RWPE2 (cell line): Measurements from ENCODE around the gene AKNAD1.

Source experiments
- ATAC-seq: fragments of 200-7000 bp; cut with Tn5 transposase; 3 replicates; pipeline ENCODE4 v1.9.1; 2021; ENCODE audit warnings: low read depth
- DNase-seq: peaks from one replicate; pipeline ENCODE4 v3.0.0-alpha.2; 2020; ENCODE audit warnings: low spot score
- H3K27ac ChIP-seq: fragments of 450-650 bp; 2 replicates; pipeline ENCODE4 v1.5.1; 2017; ENCODE audit warnings: mild to moderate bottlenecking; ENCODE audit not compliant: poor library complexity, severe bottlenecking
- H3K27me3 ChIP-seq: fragments of 250-450 bp; sonication (Bioruptor Pico); 2 replicates; pipeline ENCODE4 v1.5.1; 2021; ENCODE audit warnings: mild to moderate bottlenecking, moderate library complexity; ENCODE audit not compliant: insufficient read depth, poor library complexity, severe bottlenecking
- H3K36me3 ChIP-seq: fragments of 250-450 bp; sonication (Bioruptor Pico); 2 replicates; pipeline ENCODE4 v1.5.1; 2020; ENCODE audit warnings: low read depth, mild to moderate bottlenecking, moderate library complexity
- H3K4me1 ChIP-seq: fragments of 250-450 bp; sonication (Bioruptor Pico); 2 replicates; pipeline ENCODE4 v1.5.1; 2021; ENCODE audit warnings: mild to moderate bottlenecking, moderate library complexity; ENCODE audit not compliant: insufficient read depth, poor library complexity, severe bottlenecking
- H3K4me3 ChIP-seq: fragments of 250-450 bp; sonication (Bioruptor Pico); 2 replicates; pipeline ENCODE4 v1.5.1; 2021; ENCODE audit warnings: mild to moderate bottlenecking, moderate library complexity; ENCODE audit not compliant: severe bottlenecking
- H3K9me3 ChIP-seq: fragments of 250-450 bp; sonication (Bioruptor Pico); 2 replicates; pipeline ENCODE4 v1.5.1; 2021; ENCODE audit warnings: mild to moderate bottlenecking, moderate library complexity; ENCODE audit not compliant: severe bottlenecking
- CTCF ChIP-seq: fragments of 450-650 bp; IDR thresholded peaks from one replicate; pipeline ENCODE4 v1.5.1; 2017; ENCODE audit warnings: mild to moderate bottlenecking, moderate library complexity; ENCODE audit not compliant: poor library complexity, severe bottlenecking

Gene AKNAD1

GRCh38 chr1:108780937-108781574 is 75.8 kb downstream of the AKNAD1 start:
- Histone ChIP-seq H3K4me3 (no peak overlapping the region), H3K27me3 (no peaks in the 10 kb centered on the region), H3K36me3 (peaks cover 70% of the 10 kb centered on the region), H3K9me3 (peaks cover 6% of the 10 kb centered on the region), H3K27ac (no peak overlapping the region), H3K4me1 (no peaks in the 10 kb centered on the region)
- DNase-seq, result no peak
- no peak for TF ChIP-seq CTCF
- no peak for ATAC-seq

GRCh38 chr1:108779455-108779854 is 77.4 kb downstream of the AKNAD1 start:
- H3K36me3 ChIP-seq, result peaks cover 67% of the 10 kb centered on the region
- no peaks in the 10 kb centered on the region for H3K4me1 ChIP-seq
- TF ChIP-seq CTCF, result no peak

GRCh38 chr1:108777839-108778238 is 79.1 kb downstream of the AKNAD1 start:
- Histone ChIP-seq H3K4me3 (no peak overlapping the region), H3K27me3 (no peaks in the 10 kb centered on the region), H3K9me3 (no peaks in the 10 kb centered on the region), H3K27ac (no peak overlapping the region), H3K4me1 (no peaks in the 10 kb centered on the region), H3K36me3 (peaks cover 65% of the 10 kb centered on the region)
- no peak for TF ChIP-seq CTCF
- ATAC-seq (no peak), DNase-seq (no peak)

More at GRCh38 chr1:108779455-108779854, 77.4 kb downstream of the AKNAD1 start:
- no peaks in the 10 kb centered on the region for H3K9me3 ChIP-seq
- DNase-seq, result no peak
- no peak for ATAC-seq
- no peaks in the 10 kb centered on the region for H3K27me3 ChIP-seq
- no peak overlapping the region for H3K27ac ChIP-seq
- no peak overlapping the region for H3K4me3 ChIP-seq

GRCh38 chr1:108767708-108768107 is 89.2 kb downstream of the AKNAD1 start:
- TF ChIP-seq CTCF, result no peak
- DNase-seq (no peak), ATAC-seq (no peak)
- no peaks in the 10 kb centered on the region for H3K9me3 ChIP-seq
- no peaks in the 10 kb centered on the region for H3K4me1 ChIP-seq
- no peaks in the 10 kb centered on the region for H3K27me3 ChIP-seq
- no peak overlapping the region for H3K4me3 ChIP-seq
- no peak overlapping the region for H3K27ac ChIP-seq
- peaks cover 35% of the 10 kb centered on the region for H3K36me3 ChIP-seq

- Histone ChIP-seq H3K36me3 (peaks cover 39% of the 10 kb centered on the region), H3K9me3 (no peaks in the 10 kb centered on the region), H3K27me3 (no peaks in the 10 kb centered on the region), H3K4me1 (no peaks in the 10 kb centered on the region), H3K27ac (no peak overlapping the region), H3K4me3 (no peak overlapping the region)
- no peak for TF ChIP-seq CTCF
- ATAC-seq, result no peak
- no peak for DNase-seq
Observed at GRCh38 chr1:108767115-108767514, 89.8 kb downstream of the AKNAD1 start.
